ENCODE measurements around the gene ZAR1L. TPM values are rescaled to one million over a fixed set of nuclear protein-coding genes. Genes with fewer than 3 reads are reported as not detected.

Gene ZAR1L
- total and polyA plus RNA-seq, 9 of the 15 experiments (the other 6 are each of a cell fraction or from before 2014, with no cell fraction given): not detected

GRCh38 chr13:32315238-32316027, at the start of gene ZAR1L, which contains the start of gene BRCA2 (continued):
- TF ChIP-seq ATF2 (CRISPR knock-in tag; IDR thresholded peaks at IDR 0.05): 0 out of 2 replicates have a peak, but pooled peaks have one; percentile 33
- no peak for TF ChIP-seq TCF7L2 (IDR thresholded peaks at IDR 0.05; ENCODE audit: low read depth, low read length)
- peak; percentile 73 for TF ChIP-seq REST (IDR thresholded peaks at IDR 0.05; ENCODE audit: borderline replicate concordance)
- no peak for TF ChIP-seq REST (CRISPR knock-in tag; IDR thresholded peaks at IDR 0.05; ENCODE audit: low read depth)
- TF ChIP-seq BCOR (IDR thresholded peaks at IDR 0.05): no peak
- no peak for TF ChIP-seq PKNOX1 (IDR thresholded peaks at IDR 0.05)
- no peak for TF ChIP-seq CREB3 (tag; conservative IDR thresholded peaks at IDR 0.05; ENCODE audit: low read depth)
- no peak for TF ChIP-seq BRD9 (IDR thresholded peaks at IDR 0.05; ENCODE audit: low read depth, partially characterized antibody)
- no peak for TF ChIP-seq XRCC3 (IDR thresholded peaks at IDR 0.05)
- TF ChIP-seq ELF1 (tag; IDR thresholded peaks at IDR 0.05): peak; percentile 97
- no peak for TF ChIP-seq EZH2 (IDR thresholded peaks at IDR 0.05; ENCODE audit: borderline replicate concordance, low read depth, low read length)
- TF ChIP-seq CLOCK (CRISPR knock-in tag; IDR thresholded peaks at IDR 0.05; ENCODE audit: borderline replicate concordance): no peak
- TF ChIP-seq ZSCAN29 (IDR thresholded peaks at IDR 0.05): no peak

Data from K562 (cell line).